HG03025 (cell line): Measurements from ENCODE around the gene STX2.
"Not testable (repeated sequence)": the region's sequence is repeated elsewhere in the genome, so short reads cannot be mapped to it uniquely, and the experiment has no call there.

ENCODE experiments used
- ATAC-seq: cut with Tn5 transposase; IDR thresholded peaks from one replicate; pipeline ENCODE4 v1.9.1; 2021; ENCODE audit warnings: mild to moderate bottlenecking, moderate library complexity; ENCODE audit not compliant: unreplicated experiment, low FRiP score

The STX2 gene

GRCh38 chr12:130804216-130804615, 34.8 kb downstream of the STX2 start:
- no peak for ATAC-seq

- ATAC-seq, result no peak
Observed at GRCh38 chr12:130803702-130804101, 35.3 kb downstream of the STX2 start.

DNA sequence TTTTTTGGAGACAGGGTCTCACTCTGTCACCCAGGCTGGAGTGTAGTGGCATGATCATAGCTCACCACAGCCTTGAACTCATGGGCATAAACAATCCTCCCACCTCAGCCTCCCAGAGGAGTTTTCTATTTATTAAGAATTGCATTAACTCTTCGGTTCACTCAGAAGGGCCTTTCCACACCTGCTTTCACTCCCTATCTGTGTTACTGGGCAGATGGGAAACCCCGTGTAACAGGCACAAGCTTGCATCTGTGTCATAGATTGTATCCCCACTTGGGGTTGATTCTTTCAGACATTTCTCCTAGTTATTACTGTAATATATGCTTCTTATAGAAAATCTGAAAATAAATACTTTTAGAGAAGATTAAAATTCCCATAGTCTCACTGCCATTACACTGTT, 38.7 kb downstream of the STX2 start:
- no peak for ATAC-seq

GRCh38 chr12:130799051-130799450, 40.0 kb downstream of the STX2 start:
- ATAC-seq, result no peak

- ATAC-seq, result no peak
Observed at GRCh38 chr12:130796985-130797686, 41.9 kb downstream of the STX2 start.

GRCh38 chr12:130795906-130796305, 43.1 kb downstream of the STX2 start:
- no peak for ATAC-seq

DNA sequence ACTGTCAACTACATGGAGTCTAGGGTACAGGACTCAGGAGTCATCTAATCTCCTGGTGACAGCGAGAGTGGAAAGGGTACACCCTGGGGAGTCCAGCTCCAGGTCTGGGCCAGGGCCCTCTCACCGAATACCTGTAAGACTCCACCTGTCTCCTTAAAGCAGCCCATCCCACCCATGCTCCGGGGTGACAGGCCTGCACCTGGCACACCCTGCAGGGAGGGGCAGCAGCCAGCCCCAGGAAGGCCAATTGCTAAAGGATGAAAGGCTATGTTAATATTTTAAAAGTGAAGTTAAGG, 45.5 kb downstream of the STX2 start:
- no peak for ATAC-seq

DNA sequence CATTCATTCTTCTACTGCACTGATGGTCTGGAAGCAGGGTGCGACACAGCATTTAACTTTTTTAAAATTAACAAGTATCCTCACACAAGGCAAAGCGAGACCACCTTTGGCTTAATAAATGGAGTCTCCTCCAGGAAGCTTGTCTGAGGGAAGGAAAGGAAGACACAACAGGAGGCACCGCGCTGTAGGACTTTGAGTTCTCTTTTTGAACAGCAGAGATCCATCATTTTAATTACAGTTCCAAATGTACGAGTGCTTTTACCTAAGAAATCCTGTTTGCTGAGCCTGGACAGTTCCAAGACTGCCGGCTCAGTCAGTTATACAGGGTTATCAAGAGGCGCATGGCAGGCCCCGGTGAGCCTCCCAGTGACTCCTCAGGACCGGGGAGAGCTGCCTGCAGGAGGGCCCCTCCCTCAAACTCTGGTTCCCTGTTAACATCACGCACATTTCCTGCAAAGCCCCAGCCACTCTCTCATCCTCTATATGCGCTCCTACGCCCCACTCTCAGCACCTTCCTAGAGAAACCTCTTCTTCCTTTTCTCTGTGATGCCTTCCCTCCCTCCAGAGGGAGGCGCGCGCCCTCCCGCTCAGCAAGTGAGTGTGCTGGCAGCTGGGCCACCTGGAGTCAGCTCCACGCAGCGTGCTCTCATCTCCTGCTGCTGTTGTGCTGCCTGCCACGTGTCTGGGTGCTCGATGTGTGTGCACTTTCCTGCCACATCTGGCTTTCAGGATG, 46.1 kb downstream of the STX2 start:
- no peak for ATAC-seq

DNA sequence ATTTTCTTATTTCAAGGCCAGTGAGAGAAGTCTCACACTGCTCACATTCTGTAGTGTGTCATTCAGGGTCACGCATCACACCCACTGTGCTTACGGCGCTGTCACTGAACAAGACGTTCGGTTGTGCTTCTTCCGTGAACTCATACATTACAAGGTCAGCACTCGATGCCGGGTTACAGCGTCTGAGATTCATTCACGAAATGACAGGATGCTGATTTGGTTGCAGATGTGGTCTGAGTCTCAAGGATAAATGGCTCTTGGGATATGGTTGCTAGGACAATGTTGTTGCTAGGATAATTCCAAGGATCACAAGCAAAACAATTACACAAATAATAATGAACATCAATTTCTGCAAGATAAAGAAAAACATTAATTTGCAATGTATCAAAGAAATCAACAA, 47.4 kb downstream of the STX2 start:
- no peak for ATAC-seq

GRCh38 chr12:130788515-130788914, 50.5 kb downstream of the STX2 start:
- no peak for ATAC-seq

DNA sequence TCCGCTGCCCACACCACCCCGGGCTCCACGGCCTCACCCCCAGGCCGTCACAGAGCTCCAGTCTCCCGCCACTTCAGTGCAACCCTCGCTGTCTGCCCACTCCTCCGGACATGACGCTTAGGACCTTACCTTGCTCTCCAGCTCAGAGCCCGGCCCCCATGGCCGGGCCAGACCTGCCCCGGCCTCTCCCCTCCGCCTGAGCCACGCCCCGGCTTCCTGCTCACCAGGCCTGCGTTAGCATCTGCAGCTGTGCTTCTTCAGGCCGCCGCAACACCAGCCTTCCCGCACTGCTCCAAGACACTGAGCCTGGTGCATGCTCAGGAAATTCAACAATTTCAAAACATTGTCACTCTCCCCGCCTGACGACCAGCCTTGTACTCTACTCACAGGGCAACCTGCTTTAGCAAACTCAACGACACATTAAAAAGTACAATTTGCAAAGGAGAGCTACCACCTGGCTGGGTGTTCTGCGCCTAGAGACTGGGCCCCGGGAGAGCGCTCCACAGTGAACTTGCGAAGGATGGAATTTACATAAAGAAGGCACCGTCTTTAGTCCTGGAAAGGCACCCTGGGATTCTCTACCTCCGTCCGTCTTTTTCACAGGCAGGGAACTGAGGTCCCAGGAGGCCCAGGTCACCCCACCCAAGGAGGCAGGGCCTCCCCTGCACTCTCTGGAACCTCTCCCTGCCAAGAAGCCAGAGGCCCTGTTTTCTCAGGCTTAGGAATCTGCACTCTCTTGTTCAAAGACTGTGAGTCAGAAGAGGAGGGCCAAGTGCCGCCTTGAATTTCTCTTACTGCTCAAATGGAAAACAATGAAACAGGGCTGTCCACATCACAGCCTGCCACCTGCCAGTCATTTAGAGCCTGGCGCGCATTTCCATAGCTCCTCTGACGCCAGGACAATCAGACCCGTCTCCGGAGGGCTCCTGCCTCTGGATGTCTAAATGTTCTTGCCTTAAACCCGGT, 51.3 kb downstream of the STX2 start:
- no peak for ATAC-seq

DNA sequence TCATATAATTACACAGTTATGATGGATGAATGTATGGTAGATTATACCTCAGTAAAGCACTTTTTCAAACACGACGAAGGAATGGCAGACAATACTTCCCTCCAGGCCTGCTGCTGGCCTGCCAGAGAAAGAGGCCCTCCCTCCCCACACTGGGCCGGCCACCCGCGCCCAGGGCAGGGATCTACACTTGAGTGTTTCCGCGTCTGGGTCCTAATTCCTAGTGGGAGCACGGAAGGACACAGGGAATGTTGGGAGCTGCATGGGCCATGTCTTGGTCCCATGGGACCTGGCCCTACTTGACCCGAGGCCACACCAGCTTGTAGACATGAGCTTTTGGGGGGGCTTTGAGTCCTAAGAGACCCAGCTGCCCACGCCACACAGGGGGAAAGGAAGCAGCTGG, 52.0 kb downstream of the STX2 start:
- no peak for ATAC-seq

- no peak for ATAC-seq
Observed at GRCh38 chr12:130783110-130783715, 55.8 kb downstream of the STX2 start.

- not testable (repeated sequence) for ATAC-seq
Observed at GRCh38 chr12:130782245-130782644, 56.8 kb downstream of the STX2 start.

DNA sequence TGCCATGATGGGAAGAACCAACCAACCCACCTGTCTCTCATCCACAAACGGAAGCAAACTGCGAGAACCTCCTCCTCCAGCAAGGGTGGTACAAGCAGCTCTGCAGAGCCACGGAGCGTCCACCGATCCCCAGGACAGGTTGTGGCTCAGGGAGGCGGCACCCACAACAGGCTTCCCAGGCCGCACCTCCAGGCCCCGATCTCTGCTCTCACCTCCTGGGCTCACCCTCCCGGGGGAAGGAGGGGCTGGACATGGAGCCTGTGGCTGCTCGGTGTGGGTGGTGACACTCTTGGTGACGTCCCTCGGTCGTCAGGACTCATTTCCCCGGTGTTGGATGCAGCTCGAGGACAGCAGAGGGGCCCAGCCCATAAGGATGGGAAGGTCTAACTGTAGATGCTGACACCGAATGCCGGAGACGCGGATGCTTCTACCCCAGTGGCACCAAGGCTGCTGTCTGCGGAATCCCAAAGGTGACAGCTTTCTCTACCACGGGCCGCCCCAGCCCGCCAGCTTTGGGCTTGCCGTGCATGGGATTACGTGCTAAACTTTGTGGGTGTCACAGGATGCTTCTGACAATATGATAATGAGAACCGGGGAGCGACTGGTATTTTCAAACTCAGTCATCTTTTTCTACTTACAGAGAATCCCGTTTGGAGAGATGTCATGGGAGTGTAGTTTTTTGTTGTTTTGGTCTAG, 58.0 kb downstream of the STX2 start:
- ATAC-seq, result no peak

- no peak for ATAC-seq
Observed at GRCh38 chr12:130780325-130780724, 58.7 kb downstream of the STX2 start.

DNA sequence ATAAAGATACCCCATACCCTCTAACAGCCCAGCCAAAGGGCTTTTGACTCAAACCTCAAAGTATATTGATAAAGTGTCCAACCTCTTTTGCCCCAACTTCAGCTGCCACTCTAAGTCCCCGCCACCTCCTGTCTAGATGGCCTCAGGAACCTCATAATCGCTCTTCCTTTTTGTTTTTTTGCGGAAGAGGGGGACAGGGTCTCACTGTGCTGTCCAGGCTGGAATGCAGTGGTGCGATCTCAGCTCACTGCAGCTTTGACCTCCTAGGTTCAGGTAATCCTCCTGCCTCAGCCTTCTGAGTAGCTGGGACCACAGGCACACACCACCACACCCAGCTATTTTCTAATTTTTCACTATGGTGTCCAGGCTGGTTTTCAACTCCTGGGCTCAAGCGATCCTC, 60.3 kb downstream of the STX2 start:
- no peak for ATAC-seq

GRCh38 chr12:130776857-130777339, 62.2 kb downstream of the STX2 start:
- no peak for ATAC-seq

GRCh38 chr12:130775953-130776856, 62.8 kb downstream of the STX2 start:
- ATAC-seq, result no peak
